ENCODE measurements around the gene JARID2. TPM values are rescaled to one million over a fixed set of nuclear protein-coding genes. Genes with fewer than 3 reads are reported as not detected.

Gene JARID2
- total and polyA plus RNA-seq, 2 of the 4 experiments (the other 2 are of a cell fraction), result 9.6 to 12.9 TPM

DNA sequence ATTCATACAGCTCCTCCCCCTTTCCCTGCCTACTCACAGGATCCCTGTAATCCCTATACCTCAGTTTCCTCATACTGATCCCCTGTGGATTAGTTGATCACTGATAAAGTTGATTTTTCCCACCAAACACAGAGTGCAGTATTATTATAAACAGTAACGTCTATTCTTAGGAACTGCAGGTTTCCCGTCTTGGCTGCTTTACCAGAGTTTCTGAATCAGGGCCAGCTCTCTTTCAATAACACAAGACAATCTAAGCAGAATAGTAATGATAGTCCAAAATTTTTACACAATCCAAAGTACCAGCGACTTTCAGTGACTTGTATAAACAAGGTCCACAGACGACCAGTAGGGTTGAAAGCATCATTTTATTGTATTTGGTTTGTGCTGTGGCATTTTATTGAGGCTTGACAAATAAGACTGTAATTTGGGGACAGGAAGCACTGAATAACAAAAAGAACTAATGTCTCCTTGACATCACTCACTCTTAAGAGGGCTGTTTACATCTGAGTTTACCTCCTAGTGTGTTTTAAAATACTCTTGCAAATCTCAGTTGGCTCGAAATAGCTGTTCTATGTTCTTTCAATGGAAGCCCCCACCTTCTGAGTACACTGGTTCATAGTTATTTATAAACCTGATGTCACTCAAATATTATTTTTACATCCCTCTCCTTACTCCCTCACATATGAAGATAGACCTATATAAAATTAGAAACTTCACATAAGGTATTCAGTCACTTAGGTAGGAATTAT lies 6.1 kb upstream of the JARID2 start:
- POLR2A ChIA-PET (ENCODE audit: unreplicated experiment), result no interaction called here
- H4K5ac ChIP-seq (ENCODE audit: low read depth, low read length), result no peak overlapping the region
- ATAC-seq (ENCODE audit: low read depth) (no peak), DNase-seq (no peak)
- dilution Hi-C loops (cut with HindIII; ENCODE audit: low sequenced_read_pairs, unreplicated experiment), result no loop called here
- H3K23ac ChIP-seq (ENCODE audit: low read depth, low read length), result no peak overlapping the region
- H3K9ac ChIP-seq (ENCODE audit: low read depth, low read length), result no peak overlapping the region
- no CpG with 5 or more reads among the region's 5 CpGs for WGBS, 2 experiments (ENCODE audit: extremely low coverage in 2 of 2, insufficient read length in 1 of 2)
- no peaks in the 10 kb centered on the region for H3K9me1 ChIP-seq (ENCODE audit: insufficient read depth, low read length)
- H3K56ac ChIP-seq (ENCODE audit: extremely low read depth, insufficient read depth, low read length), result no peak overlapping the region
- peaks cover 0 to 5% of the 10 kb centered on the region in 2 experiments; a peak in 1 of 4 replicates for H3K79me1 ChIP-seq (ENCODE audit: low read depth in 1 of 2, low read length in 2 of 2)
- no peak overlapping the region for H3K27ac ChIP-seq (ENCODE audit: insufficient read depth, low read length)
- no peaks in the 10 kb centered on the region for H3K36me3 ChIP-seq (ENCODE audit: control insufficient read depth, insufficient read depth, low read length)
- no peaks in the 10 kb centered on the region for H3K27me3 ChIP-seq (ENCODE audit: control insufficient read depth, insufficient read depth, low read length)
- no peak overlapping the region for H3K4ac ChIP-seq (ENCODE audit: low read depth, low read length)
- H2BK20ac ChIP-seq (ENCODE audit: low read depth, low read length), result no peak overlapping the region
- H3K14ac ChIP-seq (replicated peaks; ENCODE audit: low read depth, low read length), result no peak overlapping the region
- CTCF ChIA-PET, result no interaction called here
- H2AFZ ChIP-seq (replicated peaks; ENCODE audit: low read length, poor library complexity), result no peak overlapping the region
- in situ Hi-C loops (cut with MboI; ENCODE audit: low sequenced_read_pairs), result loop anchor here (10.0 kb wide), 1 partner anchor 1025 kb away; no protein-coding TSS in a partner anchor
- no peaks in the 10 kb centered on the region for H4K20me1 ChIP-seq (ENCODE audit: insufficient read depth, low read length)
- no TSS peak for BruUV-seq (replicated peaks)
- H2AK5ac ChIP-seq (ENCODE audit: low read depth, low read length), result no peak overlapping the region
- TF ChIP-seq MAFK (IDR thresholded peaks at IDR 0.05; ENCODE audit: low read depth, low read length) (no peak), SMC3 (IDR thresholded peaks at IDR 0.05; ENCODE audit: low read depth, low read length) (no peak), MAZ (IDR thresholded peaks at IDR 0.05; ENCODE audit: borderline replicate concordance, low read depth, low read length) (no peak), MXI1 (IDR thresholded peaks at IDR 0.05; ENCODE audit: borderline replicate concordance, low read depth, low read length) (no peak), POLR2A (IDR thresholded peaks at IDR 0.05; ENCODE audit: low read depth, low read length) (no peak), FOS (IDR thresholded peaks at IDR 0.05; ENCODE audit: low read depth, low read length) (no peak), NFE2L2 (IDR thresholded peaks at IDR 0.05; ENCODE audit: low read depth, low read length) (no peak), RCOR1 (IDR thresholded peaks at IDR 0.05; ENCODE audit: insufficient replicate concordance, low read length) (no peak), CEBPB (IDR thresholded peaks at IDR 0.05; ENCODE audit: low read depth, low read length) (no peak), RFX5 (IDR thresholded peaks at IDR 0.05; ENCODE audit: low read depth, low read length) (no peak), RAD21 (IDR thresholded peaks at IDR 0.05; ENCODE audit: low read length) (no peak), CHD1 (IDR thresholded peaks at IDR 0.05; ENCODE audit: low read depth, low read length) (no peak), BHLHE40 (IDR thresholded peaks at IDR 0.05; ENCODE audit: low read depth, low read length) (no peak)
- TF ChIP-seq, protein P1, sequence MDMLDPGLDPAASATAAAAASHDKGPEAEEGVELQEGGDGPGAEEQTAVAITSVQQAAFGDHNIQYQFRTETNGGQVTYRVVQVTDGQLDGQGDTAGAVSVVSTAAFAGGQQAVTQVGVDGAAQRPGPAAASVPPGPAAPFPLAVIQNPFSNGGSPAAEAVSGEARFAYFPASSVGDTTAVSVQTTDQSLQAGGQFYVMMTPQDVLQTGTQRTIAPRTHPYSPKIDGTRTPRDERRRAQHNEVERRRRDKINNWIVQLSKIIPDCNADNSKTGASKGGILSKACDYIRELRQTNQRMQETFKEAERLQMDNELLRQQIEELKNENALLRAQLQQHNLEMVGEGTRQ (IDR thresholded peaks at IDR 0.05; ENCODE audit: low read depth, low read length), result no peak
- TF ChIP-seq, protein P2, sequence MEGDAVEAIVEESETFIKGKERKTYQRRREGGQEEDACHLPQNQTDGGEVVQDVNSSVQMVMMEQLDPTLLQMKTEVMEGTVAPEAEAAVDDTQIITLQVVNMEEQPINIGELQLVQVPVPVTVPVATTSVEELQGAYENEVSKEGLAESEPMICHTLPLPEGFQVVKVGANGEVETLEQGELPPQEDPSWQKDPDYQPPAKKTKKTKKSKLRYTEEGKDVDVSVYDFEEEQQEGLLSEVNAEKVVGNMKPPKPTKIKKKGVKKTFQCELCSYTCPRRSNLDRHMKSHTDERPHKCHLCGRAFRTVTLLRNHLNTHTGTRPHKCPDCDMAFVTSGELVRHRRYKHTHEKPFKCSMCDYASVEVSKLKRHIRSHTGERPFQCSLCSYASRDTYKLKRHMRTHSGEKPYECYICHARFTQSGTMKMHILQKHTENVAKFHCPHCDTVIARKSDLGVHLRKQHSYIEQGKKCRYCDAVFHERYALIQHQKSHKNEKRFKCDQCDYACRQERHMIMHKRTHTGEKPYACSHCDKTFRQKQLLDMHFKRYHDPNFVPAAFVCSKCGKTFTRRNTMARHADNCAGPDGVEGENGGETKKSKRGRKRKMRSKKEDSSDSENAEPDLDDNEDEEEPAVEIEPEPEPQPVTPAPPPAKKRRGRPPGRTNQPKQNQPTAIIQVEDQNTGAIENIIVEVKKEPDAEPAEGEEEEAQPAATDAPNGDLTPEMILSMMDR (conservative IDR thresholded peaks at IDR 0.05; ENCODE audit: low read depth, low read length), result no peak
- H4K91ac ChIP-seq (ENCODE audit: insufficient read depth, low read depth, low read length), result no peak overlapping the region
- no peak overlapping the region for H2AK9ac ChIP-seq (replicated peaks; ENCODE audit: low read depth, low read length, poor library complexity)
- no peak overlapping the region for H2BK5ac ChIP-seq (ENCODE audit: low read depth, low read length, poor library complexity, severe bottlenecking)
- H2BK15ac ChIP-seq (ENCODE audit: low read depth, low read length), result no peak overlapping the region
- no peak overlapping the region for H3K4me3 ChIP-seq (ENCODE audit: insufficient read depth, low read depth, low read length)
- H3K4me1 ChIP-seq (ENCODE audit: control insufficient read depth, insufficient read depth, low read length), result peaks cover 4% of the 10 kb centered on the region
- H3K4me2 ChIP-seq (ENCODE audit: low read depth, low read length), result no peak overlapping the region
- H3K18ac ChIP-seq (ENCODE audit: low read depth, low read length), result no peak overlapping the region
- no peak overlapping the region for H4K8ac ChIP-seq (ENCODE audit: low read depth in 2 of 2, low read length in 2 of 2)
- H3K9me3 ChIP-seq (ENCODE audit: control insufficient read depth, insufficient read depth, low read length), result no peaks in the 10 kb centered on the region
- intact Hi-C loops (cut with micrococcal nuclease), result loop anchor here (10.0 kb wide), 1 partner anchor 435 kb away; no protein-coding TSS in a partner anchor
- H2BK120ac ChIP-seq (ENCODE audit: low read depth, low read length), result no peak overlapping the region
